HEK293 (cell line): ENCODE data around the gene STAT5B.
A peak's percentile ranks its signal among the peaks of the same experiment; 100 is the strongest.

Source experiments
- CTCF ChIA-PET: fragments of 350-600 bp; formaldehyde crosslinking; extraction: SDS; loops from one replicate; lab custom pipeline; 2021; ENCODE audit warnings: antibody characterized with exemption; lab: Yijun Ruan, JAX
- POLR2A ChIA-PET: fragments of 300-600 bp; formaldehyde crosslinking; extraction: SDS; loops from one replicate; lab custom pipeline; 2020; ENCODE audit warnings: antibody characterized with exemption, inconsistent platforms; lab: Yijun Ruan, JAX
- H3K27ac ChIP-seq: fragments of 200-500 bp; sonication (Bioruptor generic); 2 replicates; pipeline ENCODE4 v1.5.1; 2014; ENCODE audit warnings: low read depth, low read length, control low read depth, inconsistent platforms; ENCODE audit errors: extremely low read depth
- H3K36me3 ChIP-seq, 2 experiments: fragments of 200-500 bp in 1 of 2; sonication (Bioruptor generic) in 1 of 2; 1 replicate in 1 of 2; 2 replicates in 1 of 2; pipeline ENCODE4 v1.5.1; 2014 to 2017; ENCODE audit warnings: inconsistent platforms in 2 of 2, low read length in 2 of 2; ENCODE audit not compliant: control insufficient read depth in 2 of 2, insufficient read depth in 1 of 2
- H3K4me1 ChIP-seq: fragments of 200-500 bp; sonication (Bioruptor generic); 2 replicates; pipeline ENCODE4 v1.5.1; 2014; ENCODE audit warnings: mild to moderate bottlenecking, low read length, inconsistent platforms; ENCODE audit not compliant: control insufficient read depth, insufficient read depth
- H3K4me3 ChIP-seq: 2 replicates; pipeline ENCODE4 v1.5.1; 2011; ENCODE audit warnings: low read depth, mild to moderate bottlenecking, control low read depth, low read length, moderate library complexity
- H3K9me3 ChIP-seq: fragments of 200-500 bp; sonication (Bioruptor generic); 2 replicates; pipeline ENCODE4 v1.5.1; 2014; ENCODE audit warnings: low read depth, low read length, inconsistent platforms; ENCODE audit not compliant: control insufficient read depth, insufficient read depth
- GFI1B ChIP-seq: fragments of 450-650 bp; formaldehyde crosslinking; IDR thresholded peaks from 2 replicates; pipeline ENCODE4 v1.5.1; 2016; ENCODE audit warnings: missing biosample characterization, missing genetic modification characterization
- ZBTB17 ChIP-seq: fragments of 450-650 bp; formaldehyde crosslinking; IDR thresholded peaks from 2 replicates; pipeline ENCODE4 v1.5.1; 2016; ENCODE audit warnings: missing biosample characterization, missing genetic modification characterization
- ZFP3 ChIP-seq: fragments of 450-650 bp; formaldehyde crosslinking; IDR thresholded peaks from 2 replicates; pipeline ENCODE4 v1.5.1; 2016; ENCODE audit warnings: low read depth, missing biosample characterization, missing genetic modification characterization
- ZIC2 ChIP-seq: fragments of 450-650 bp; formaldehyde crosslinking; IDR thresholded peaks from 2 replicates; pipeline ENCODE4 v1.5.1; 2016; ENCODE audit warnings: missing biosample characterization, missing genetic modification characterization
- ZNF16 ChIP-seq: fragments of 450-650 bp; formaldehyde crosslinking; IDR thresholded peaks from 2 replicates; pipeline ENCODE4 v1.5.1; 2016; ENCODE audit warnings: low read depth, missing biosample characterization, missing genetic modification characterization
- ZNF202 ChIP-seq: fragments of 450-650 bp; formaldehyde crosslinking; IDR thresholded peaks from 2 replicates; pipeline ENCODE4 v1.5.1; 2016; ENCODE audit warnings: missing biosample characterization, missing genetic modification characterization, borderline replicate concordance
- ZNF23 ChIP-seq: fragments of 450-650 bp; formaldehyde crosslinking; IDR thresholded peaks from 2 replicates; pipeline ENCODE4 v1.5.1; 2016; ENCODE audit warnings: missing biosample characterization, missing genetic modification characterization, borderline replicate concordance
- ZNF274 ChIP-seq, 2 experiments: fragments of 200-500 bp in 1 of 2; fragments of 450-650 bp in 1 of 2; sonication (Bioruptor generic) in 1 of 2; formaldehyde crosslinking in 1 of 2; IDR thresholded peaks; 2 replicates each; pipeline versions ENCODE4 v1.5.1 to v1.6.1; 2014 to 2016; ENCODE audit warnings: borderline replicate concordance in 1 of 2, inconsistent platforms in 1 of 2, low read length in 1 of 2, missing biosample characterization in 1 of 2, missing genetic modification characterization in 1 of 2
- ZNF280C ChIP-seq: fragments of 450-650 bp; formaldehyde crosslinking; IDR thresholded peaks from 2 replicates; pipeline ENCODE4 v1.5.1; 2016; ENCODE audit warnings: missing biosample characterization, missing genetic modification characterization
- ZNF423 ChIP-seq: fragments of 450-650 bp; formaldehyde crosslinking; IDR thresholded peaks from 2 replicates; pipeline ENCODE4 v1.5.1; 2016; ENCODE audit warnings: missing biosample characterization, missing genetic modification characterization
- ZNF548 ChIP-seq: fragments of 450-650 bp; formaldehyde crosslinking; IDR thresholded peaks from 2 replicates; pipeline ENCODE4 v1.5.1; 2016; ENCODE audit warnings: missing biosample characterization, missing genetic modification characterization
- ZNF596 ChIP-seq: fragments of 450-650 bp; IDR thresholded peaks from 2 replicates; pipeline ENCODE4 v1.5.0; 2018; ENCODE audit warnings: missing biosample characterization, mild to moderate bottlenecking, missing genetic modification characterization, moderate library complexity
- ZNF600 ChIP-seq: fragments of 450-650 bp; formaldehyde crosslinking; IDR thresholded peaks from 2 replicates; pipeline ENCODE4 v1.5.1; 2016; ENCODE audit warnings: missing biosample characterization, missing genetic modification characterization
- ZNF610 ChIP-seq: fragments of 450-650 bp; formaldehyde crosslinking; IDR thresholded peaks from 2 replicates; pipeline ENCODE4 v1.5.1; 2016; ENCODE audit warnings: missing biosample characterization, missing genetic modification characterization, borderline replicate concordance
- ZNF664 ChIP-seq: fragments of 450-650 bp; formaldehyde crosslinking; IDR thresholded peaks from 2 replicates; pipeline ENCODE4 v1.5.1; 2016; ENCODE audit warnings: missing biosample characterization, missing genetic modification characterization
- TF ChIP-seq, protein P1 (sequence below): fragments of 450-650 bp; formaldehyde crosslinking; conservative IDR thresholded peaks from 2 replicates; pipeline ENCODE4 v1.5.1; 2016; ENCODE audit warnings: low read depth, missing biosample characterization, missing genetic modification characterization
- TF ChIP-seq, protein P2 (sequence below): fragments of 450-650 bp; formaldehyde crosslinking; IDR thresholded peaks from 2 replicates; pipeline ENCODE4 v1.5.1; 2017; ENCODE audit warnings: missing biosample characterization, missing genetic modification characterization
- TF ChIP-seq, protein P3 (sequence below): fragments of 450-650 bp; formaldehyde crosslinking; IDR thresholded peaks from 2 replicates; pipeline ENCODE4; 2016; ENCODE audit warnings: missing biosample characterization, missing genetic modification characterization

STAT5B gene

DNA sequence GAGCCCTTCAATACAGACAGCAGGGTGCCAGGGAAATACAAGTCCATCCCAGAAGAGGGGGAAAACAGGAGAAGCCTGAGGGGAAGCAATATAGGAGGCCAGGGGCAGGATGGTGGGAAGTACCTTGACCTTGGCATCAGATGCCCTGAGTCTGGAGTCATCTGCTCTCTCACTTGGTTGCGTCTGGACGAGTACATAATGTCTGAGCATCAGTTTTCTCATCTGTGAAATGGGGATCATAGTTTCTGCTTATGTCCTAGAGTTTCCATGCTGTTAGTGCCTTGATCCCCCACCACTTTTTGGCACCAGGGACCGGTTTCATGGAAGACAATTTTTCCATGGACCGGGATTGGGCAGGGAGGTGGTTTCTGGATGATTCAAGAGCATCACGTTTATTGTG is 14.4 kb upstream of the STAT5B start (continued):
- TF ChIP-seq, protein P1, sequence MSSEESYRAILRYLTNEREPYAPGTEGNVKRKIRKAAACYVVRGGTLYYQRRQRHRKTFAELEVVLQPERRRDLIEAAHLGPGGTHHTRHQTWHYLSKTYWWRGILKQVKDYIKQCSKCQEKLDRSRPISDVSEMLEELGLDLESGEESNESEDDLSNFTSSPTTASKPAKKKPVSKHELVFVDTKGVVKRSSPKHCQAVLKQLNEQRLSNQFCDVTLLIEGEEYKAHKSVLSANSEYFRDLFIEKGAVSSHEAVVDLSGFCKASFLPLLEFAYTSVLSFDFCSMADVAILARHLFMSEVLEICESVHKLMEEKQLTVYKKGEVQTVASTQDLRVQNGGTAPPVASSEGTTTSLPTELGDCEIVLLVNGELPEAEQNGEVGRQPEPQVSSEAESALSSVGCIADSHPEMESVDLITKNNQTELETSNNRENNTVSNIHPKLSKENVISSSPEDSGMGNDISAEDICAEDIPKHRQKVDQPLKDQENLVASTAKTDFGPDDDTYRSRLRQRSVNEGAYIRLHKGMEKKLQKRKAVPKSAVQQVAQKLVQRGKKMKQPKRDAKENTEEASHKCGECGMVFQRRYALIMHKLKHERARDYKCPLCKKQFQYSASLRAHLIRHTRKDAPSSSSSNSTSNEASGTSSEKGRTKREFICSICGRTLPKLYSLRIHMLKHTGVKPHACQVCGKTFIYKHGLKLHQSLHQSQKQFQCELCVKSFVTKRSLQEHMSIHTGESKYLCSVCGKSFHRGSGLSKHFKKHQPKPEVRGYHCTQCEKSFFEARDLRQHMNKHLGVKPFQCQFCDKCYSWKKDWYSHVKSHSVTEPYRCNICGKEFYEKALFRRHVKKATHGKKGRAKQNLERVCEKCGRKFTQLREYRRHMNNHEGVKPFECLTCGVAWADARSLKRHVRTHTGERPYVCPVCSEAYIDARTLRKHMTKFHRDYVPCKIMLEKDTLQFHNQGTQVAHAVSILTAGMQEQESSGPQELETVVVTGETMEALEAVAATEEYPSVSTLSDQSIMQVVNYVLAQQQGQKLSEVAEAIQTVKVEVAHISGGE (tag by site-specific recombination), result no peak
- TF ChIP-seq ZNF202 (tag by site-specific recombination), result no peak
- TF ChIP-seq, protein P2, sequence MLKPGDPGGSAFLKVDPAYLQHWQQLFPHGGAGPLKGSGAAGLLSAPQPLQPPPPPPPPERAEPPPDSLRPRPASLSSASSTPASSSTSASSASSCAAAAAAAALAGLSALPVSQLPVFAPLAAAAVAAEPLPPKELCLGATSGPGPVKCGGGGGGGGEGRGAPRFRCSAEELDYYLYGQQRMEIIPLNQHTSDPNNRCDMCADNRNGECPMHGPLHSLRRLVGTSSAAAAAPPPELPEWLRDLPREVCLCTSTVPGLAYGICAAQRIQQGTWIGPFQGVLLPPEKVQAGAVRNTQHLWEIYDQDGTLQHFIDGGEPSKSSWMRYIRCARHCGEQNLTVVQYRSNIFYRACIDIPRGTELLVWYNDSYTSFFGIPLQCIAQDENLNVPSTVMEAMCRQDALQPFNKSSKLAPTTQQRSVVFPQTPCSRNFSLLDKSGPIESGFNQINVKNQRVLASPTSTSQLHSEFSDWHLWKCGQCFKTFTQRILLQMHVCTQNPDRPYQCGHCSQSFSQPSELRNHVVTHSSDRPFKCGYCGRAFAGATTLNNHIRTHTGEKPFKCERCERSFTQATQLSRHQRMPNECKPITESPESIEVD, result no peak
- no peak for TF ChIP-seq ZNF664
- TF ChIP-seq ZFP3 (tag by site-specific recombination), result no peak
- no peak for TF ChIP-seq ZNF280C (tag by site-specific recombination)
- no peak for TF ChIP-seq ZNF423
- no peak for TF ChIP-seq GFI1B
- TF ChIP-seq, all 188 proteins: peak for 0

DNA sequence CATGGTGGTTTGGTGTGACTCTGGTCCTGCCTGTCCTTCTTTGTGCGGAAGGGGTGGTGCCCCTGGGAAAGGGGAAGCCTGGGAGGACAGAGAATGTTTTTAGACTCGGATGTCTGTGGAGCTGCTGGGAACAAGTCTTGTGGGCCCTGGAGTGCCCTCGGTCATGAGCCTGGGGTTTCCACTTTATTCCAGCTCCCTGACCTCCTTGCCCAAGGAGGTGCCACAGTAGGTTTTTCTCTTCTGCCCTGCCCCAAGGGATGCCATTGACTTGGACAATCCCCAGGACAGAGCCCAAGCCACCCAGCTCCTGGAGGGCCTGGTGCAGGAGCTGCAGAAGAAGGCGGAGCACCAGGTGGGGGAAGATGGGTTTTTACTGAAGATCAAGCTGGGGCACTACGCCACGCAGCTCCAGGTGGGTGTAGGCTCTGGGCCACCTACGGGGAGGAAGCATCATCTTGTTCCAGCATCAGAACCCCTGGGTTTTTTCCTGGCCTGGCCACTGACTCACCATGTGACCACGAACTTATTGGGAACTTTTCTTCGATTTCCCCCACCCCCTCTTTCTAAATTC is 13.5 kb upstream of the STAT5B start:
- H3K4me1 ChIP-seq, result no peaks in the 10 kb centered on the region
- ChIA-PET POLR2A (no interaction called here), CTCF (interaction anchor here (0.6 to 1.0 kb wide), 6 partner anchors 13 to 231 kb away, joined by 3 to 5 read pairs (median 4); no protein-coding TSS in a partner anchor)
- H3K36me3 ChIP-seq, result no peaks in the 10 kb centered on the region
- no peak overlapping the region for H3K27ac ChIP-seq
- TF ChIP-seq ZIC2 (peak; percentile 30; the same call in 1 of the 2 replicates), ZNF610 (tag by site-specific recombination) (no peak), ZNF16 (tag by site-specific recombination) (no peak)
- TF ChIP-seq, protein P3, sequence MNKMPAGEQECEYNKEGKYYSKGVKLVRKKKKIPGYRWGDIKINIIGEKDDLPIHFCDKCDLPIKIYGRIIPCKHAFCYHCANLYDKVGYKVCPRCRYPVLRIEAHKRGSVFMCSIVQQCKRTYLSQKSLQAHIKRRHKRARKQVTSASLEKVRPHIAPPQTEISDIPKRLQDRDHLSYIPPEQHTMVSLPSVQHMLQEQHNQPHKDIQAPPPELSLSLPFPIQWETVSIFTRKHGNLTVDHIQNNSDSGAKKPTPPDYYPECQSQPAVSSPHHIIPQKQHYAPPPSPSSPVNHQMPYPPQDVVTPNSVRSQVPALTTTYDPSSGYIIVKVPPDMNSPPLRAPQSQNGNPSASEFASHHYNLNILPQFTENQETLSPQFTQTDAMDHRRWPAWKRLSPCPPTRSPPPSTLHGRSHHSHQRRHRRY (tag by site-specific recombination), result no peak
- no peak overlapping the region for H3K4me3 ChIP-seq
- no peaks in the 10 kb centered on the region for H3K9me3 ChIP-seq

GRCh38 chr17:42288803-42289610 is 12.8 kb upstream of the STAT5B start:
- Histone ChIP-seq H3K27ac (no peak overlapping the region), H3K36me3 (no peaks in the 10 kb centered on the region), H3K4me1 (no peaks in the 10 kb centered on the region), H3K9me3 (no peaks in the 10 kb centered on the region), H3K4me3 (no peak overlapping the region)
- POLR2A ChIA-PET, result no interaction called here
- CTCF ChIA-PET, result interaction anchor here (0.6 to 1.1 kb wide), 5 partner anchors 23 to 232 kb away, joined by 3 to 5 read pairs (median 4); no protein-coding TSS in a partner anchor
- TF ChIP-seq ZNF548 (tag by site-specific recombination) (no peak), ZNF274 (IDR thresholded peaks at IDR 0.05; ENCODE audit: low read length) (no peak), ZNF274 (tag by site-specific recombination; IDR thresholded peaks at IDR 0.05; ENCODE audit: borderline replicate concordance) (no peak), ZNF423 (no peak), ZNF23 (tag by site-specific recombination) (no peak), ZNF600 (tag by site-specific recombination) (no peak), ZBTB17 (tag by site-specific recombination) (no peak), ZNF596 (tag by site-specific recombination) (no peak)
